ENCODE results near the gene NOS2. TPM values are rescaled to one million over a fixed set of nuclear protein-coding genes. Genes with fewer than 3 reads are reported as not detected.
A peak's percentile ranks its signal among the peaks of the same experiment; 100 is the strongest.
"Not testable (repeated sequence)": the region's sequence is repeated elsewhere in the genome, so short reads cannot be mapped to it uniquely, and the experiment has no call there.

NOS2 gene
- polyA plus RNA-seq, 1 donor (not counting 4 experiments of a cell fraction or from before 2014, with no cell fraction given) = not detected

DNA sequence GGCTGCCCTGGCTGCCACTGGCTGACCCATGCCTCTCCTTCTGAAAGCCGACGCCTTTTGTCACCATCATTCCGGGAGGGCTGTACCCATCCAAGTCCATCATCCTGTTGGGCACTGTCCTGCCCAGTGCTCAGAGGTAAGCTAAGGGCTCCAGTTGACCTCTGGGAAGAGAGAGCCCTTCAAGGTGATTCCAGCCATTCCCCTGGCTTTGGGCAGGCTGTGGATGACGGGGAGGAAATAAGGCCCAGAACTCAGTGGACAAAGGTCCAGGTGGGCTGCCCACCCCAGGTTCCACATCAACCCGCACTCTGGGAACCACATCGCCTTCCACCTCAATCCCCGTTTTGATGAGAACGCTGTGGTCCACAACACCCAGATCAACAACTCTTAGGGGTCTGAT, 45.8 kb downstream of the NOS2 start:
- no peak for FAIRE-seq
- H3K4me1 ChIP-seq (ENCODE audit: control insufficient read depth, extremely low read depth, insufficient read depth, low read length) = no peaks in the 10 kb centered on the region
- H3K9me3 ChIP-seq (ENCODE audit: control insufficient read depth, low read depth, low read length) = no peaks in the 10 kb centered on the region
- no peak overlapping the region for H2AFZ ChIP-seq (ENCODE audit: control insufficient read depth, low read length)
- peaks cover 7% of the 10 kb centered on the region for H3K27me3 ChIP-seq (ENCODE audit: control insufficient read depth, extremely low read depth, insufficient read depth, low read length)
- no peak overlapping the region for H3K9ac ChIP-seq (ENCODE audit: control insufficient read depth, extremely low read depth, insufficient read depth, low read length)
- H4K20me1 ChIP-seq (ENCODE audit: control insufficient read depth, extremely low read depth, insufficient read depth, low read length) = no peaks in the 10 kb centered on the region
- dilution Hi-C loops (cut with MboI; ENCODE audit: extremely low pct_ligation_motif_present, low sequenced_read_pairs) = no loop called here
- H3K4me3 ChIP-seq (ENCODE audit: control insufficient read depth in 2 of 3, extremely low read depth in 1 of 3, insufficient read depth in 2 of 3, low read depth in 1 of 3, low read length in 3 of 3) = no peak overlapping the region
- DNase-seq (ENCODE audit: low read depth, low spot score) = no peak
- H3K36me3 ChIP-seq (ENCODE audit: control insufficient read depth in 2 of 2, extremely low read depth in 1 of 2, insufficient read depth in 2 of 2, low read length in 2 of 2) = no peaks in the 10 kb centered on the region
- H3K79me2 ChIP-seq (ENCODE audit: control insufficient read depth, insufficient read depth, low read length) = no peaks in the 10 kb centered on the region
- no peak overlapping the region for H3K27ac ChIP-seq (ENCODE audit: control insufficient read depth, insufficient read depth, low read length)
- no peaks in the 10 kb centered on the region for H3K9me1 ChIP-seq (ENCODE audit: control insufficient read depth, extremely low read depth, insufficient read depth, low read length)
- TF ChIP-seq, protein P1, sequence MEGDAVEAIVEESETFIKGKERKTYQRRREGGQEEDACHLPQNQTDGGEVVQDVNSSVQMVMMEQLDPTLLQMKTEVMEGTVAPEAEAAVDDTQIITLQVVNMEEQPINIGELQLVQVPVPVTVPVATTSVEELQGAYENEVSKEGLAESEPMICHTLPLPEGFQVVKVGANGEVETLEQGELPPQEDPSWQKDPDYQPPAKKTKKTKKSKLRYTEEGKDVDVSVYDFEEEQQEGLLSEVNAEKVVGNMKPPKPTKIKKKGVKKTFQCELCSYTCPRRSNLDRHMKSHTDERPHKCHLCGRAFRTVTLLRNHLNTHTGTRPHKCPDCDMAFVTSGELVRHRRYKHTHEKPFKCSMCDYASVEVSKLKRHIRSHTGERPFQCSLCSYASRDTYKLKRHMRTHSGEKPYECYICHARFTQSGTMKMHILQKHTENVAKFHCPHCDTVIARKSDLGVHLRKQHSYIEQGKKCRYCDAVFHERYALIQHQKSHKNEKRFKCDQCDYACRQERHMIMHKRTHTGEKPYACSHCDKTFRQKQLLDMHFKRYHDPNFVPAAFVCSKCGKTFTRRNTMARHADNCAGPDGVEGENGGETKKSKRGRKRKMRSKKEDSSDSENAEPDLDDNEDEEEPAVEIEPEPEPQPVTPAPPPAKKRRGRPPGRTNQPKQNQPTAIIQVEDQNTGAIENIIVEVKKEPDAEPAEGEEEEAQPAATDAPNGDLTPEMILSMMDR (optimal IDR thresholded peaks at IDR 0.05 in 1 of 3, IDR thresholded peaks at IDR 0.05 in 1 of 3, conservative IDR thresholded peaks at IDR 0.05 in 1 of 3; ENCODE audit: extremely low read depth in 1 of 3, insufficient read depth in 2 of 3, low read length in 3 of 3) = no peak
- no peak for TF ChIP-seq EZH2 (IDR thresholded peaks at IDR 0.05; ENCODE audit: low read length)
- no peak overlapping the region for H3K4me2 ChIP-seq (ENCODE audit: control insufficient read depth, extremely low read depth, insufficient read depth, low read depth, low read length)

DNA sequence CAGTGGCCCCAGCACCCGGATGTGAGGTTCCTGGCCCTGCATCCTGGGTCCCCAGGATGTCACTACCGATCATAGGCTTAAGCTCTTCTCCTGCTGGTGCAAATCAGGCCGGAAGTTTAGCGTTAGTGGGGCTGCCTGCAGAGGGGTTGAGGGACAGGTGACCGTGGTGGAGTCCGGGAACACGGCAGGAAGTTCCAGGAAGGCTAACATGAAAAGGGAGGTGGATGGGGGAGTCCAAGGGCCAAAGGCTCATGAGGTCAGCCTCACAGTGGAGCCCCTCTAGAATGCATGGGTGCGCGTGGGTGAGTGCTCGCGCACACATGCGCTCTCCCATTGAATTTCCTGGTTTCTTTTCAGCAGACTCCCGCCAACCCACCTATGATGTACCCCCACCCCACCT, 46.6 kb downstream of the NOS2 start:
- H3K4me1 ChIP-seq (ENCODE audit: control insufficient read depth, extremely low read depth, insufficient read depth, low read length); H3K27ac ChIP-seq (ENCODE audit: control insufficient read depth, insufficient read depth, low read length); H4K20me1 ChIP-seq (ENCODE audit: control insufficient read depth, extremely low read depth, insufficient read depth, low read length); H3K4me2 ChIP-seq (ENCODE audit: control insufficient read depth, extremely low read depth, insufficient read depth, low read depth, low read length); H2AFZ ChIP-seq (ENCODE audit: control insufficient read depth, low read length); H3K9ac ChIP-seq (ENCODE audit: control insufficient read depth, extremely low read depth, insufficient read depth, low read length); FAIRE-seq; H3K36me3 ChIP-seq (ENCODE audit: control insufficient read depth in 2 of 2, extremely low read depth in 1 of 2, insufficient read depth in 2 of 2, low read length in 2 of 2); DNase-seq (ENCODE audit: low read depth, low spot score); H3K79me2 ChIP-seq (ENCODE audit: control insufficient read depth, insufficient read depth, low read length); H3K9me3 ChIP-seq (ENCODE audit: control insufficient read depth, low read depth, low read length); H3K4me3 ChIP-seq (ENCODE audit: control insufficient read depth in 2 of 3, extremely low read depth in 1 of 3, insufficient read depth in 2 of 3, low read depth in 1 of 3, low read length in 3 of 3); H3K9me1 ChIP-seq (ENCODE audit: control insufficient read depth, extremely low read depth, insufficient read depth, low read length); H3K27me3 ChIP-seq (ENCODE audit: control insufficient read depth, extremely low read depth, insufficient read depth, low read length); dilution Hi-C loops (cut with MboI; ENCODE audit: extremely low pct_ligation_motif_present, low sequenced_read_pairs): not testable (repeated sequence)

DNA sequence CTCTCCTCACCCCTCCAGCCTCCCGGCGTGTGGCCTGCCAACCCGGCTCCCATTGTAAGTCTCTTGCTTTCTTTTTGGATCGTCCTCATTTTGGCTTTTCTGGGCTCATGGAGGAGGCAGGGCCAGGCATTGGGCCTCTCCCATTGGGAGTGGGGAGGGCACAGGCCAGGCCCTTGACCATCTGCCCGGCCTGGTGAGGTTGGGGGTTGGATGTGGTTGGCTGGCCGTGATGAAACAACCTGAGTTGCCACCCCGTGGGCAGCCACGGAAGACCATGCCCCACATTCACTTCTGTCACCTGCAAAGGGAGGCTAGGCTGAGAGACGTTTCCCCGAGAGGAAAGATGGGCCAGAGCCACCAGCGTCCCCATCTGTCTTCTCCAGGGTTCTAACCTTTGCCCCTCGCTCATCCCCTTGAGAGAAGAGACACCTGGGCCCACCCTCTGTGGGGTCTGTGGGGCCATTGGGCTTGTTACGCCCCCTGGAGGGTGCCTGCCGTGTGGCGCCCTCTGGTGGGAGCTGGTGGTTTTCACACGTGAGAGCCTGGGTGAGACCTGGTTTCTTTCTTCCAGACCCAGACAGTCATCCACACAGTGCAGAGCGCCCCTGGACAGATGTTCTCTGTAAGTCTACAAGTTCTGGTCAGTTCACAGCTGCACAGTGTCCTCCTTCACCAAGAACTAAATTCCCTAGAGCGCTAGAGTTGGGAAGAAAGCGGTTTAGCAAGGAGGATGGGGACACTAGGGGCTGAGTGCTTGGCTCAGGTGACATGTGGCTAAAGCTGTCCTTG, 47.3 kb downstream of the NOS2 start:
- H3K9me3 ChIP-seq (ENCODE audit: control insufficient read depth, low read depth, low read length); H3K36me3 ChIP-seq (ENCODE audit: control insufficient read depth in 2 of 2, extremely low read depth in 1 of 2, insufficient read depth in 2 of 2, low read length in 2 of 2); H3K79me2 ChIP-seq (ENCODE audit: control insufficient read depth, insufficient read depth, low read length); H3K27me3 ChIP-seq (ENCODE audit: control insufficient read depth, extremely low read depth, insufficient read depth, low read length); H3K4me1 ChIP-seq (ENCODE audit: control insufficient read depth, extremely low read depth, insufficient read depth, low read length); H3K4me3 ChIP-seq (ENCODE audit: control insufficient read depth in 2 of 3, extremely low read depth in 1 of 3, insufficient read depth in 2 of 3, low read depth in 1 of 3, low read length in 3 of 3); H3K27ac ChIP-seq (ENCODE audit: control insufficient read depth, insufficient read depth, low read length); H3K4me2 ChIP-seq (ENCODE audit: control insufficient read depth, extremely low read depth, insufficient read depth, low read depth, low read length); H2AFZ ChIP-seq (ENCODE audit: control insufficient read depth, low read length); H3K9ac ChIP-seq (ENCODE audit: control insufficient read depth, extremely low read depth, insufficient read depth, low read length); H4K20me1 ChIP-seq (ENCODE audit: control insufficient read depth, extremely low read depth, insufficient read depth, low read length); DNase-seq (ENCODE audit: low read depth, low spot score); dilution Hi-C loops (cut with MboI; ENCODE audit: extremely low pct_ligation_motif_present, low sequenced_read_pairs); H3K9me1 ChIP-seq (ENCODE audit: control insufficient read depth, extremely low read depth, insufficient read depth, low read length): not testable (repeated sequence)
- peak; percentile 56 for FAIRE-seq
